NCI-H345 treated with DMSO at 0.1 percent for 48 hours (cell line): ENCODE measurements around the gene TDRD9.
"Not testable (repeated sequence)": the region's sequence is repeated elsewhere in the genome, so short reads cannot be mapped to it uniquely, and the experiment has no call there.

Experiments
- DNase-seq: peaks from one replicate; lab custom pipeline; 2025; ENCODE audit not compliant: unreplicated experiment; lab: John Stamatoyannopoulos, UW

The TDRD9 gene

GRCh38 chr14:103920981-103921854, 7.0 kb upstream of the TDRD9 start:
- DNase-seq = peak; percentile 92

- DNase-seq = not testable (repeated sequence)
Measured at GRCh38 chr14:103921855-103922200, 6.4 kb upstream of the TDRD9 start.

GRCh38 chr14:103923863-103924262, 4.4 kb upstream of the TDRD9 start:
- DNase-seq = no peak

GRCh38 chr14:103925316-103925715, 2.9 kb upstream of the TDRD9 start:
- no peak for DNase-seq

- DNase-seq = no peak
Measured at GRCh38 chr14:103927566-103927965, 690 bp upstream of the TDRD9 start.

- no peak for DNase-seq
Measured at GRCh38 chr14:103930051-103930604, 1.9 kb downstream of the TDRD9 start.

GRCh38 chr14:103931422-103931821, 3.2 kb downstream of the TDRD9 start:
- DNase-seq = no peak

- DNase-seq = no peak
Measured at GRCh38 chr14:103932791-103933490, 4.7 kb downstream of the TDRD9 start.

GRCh38 chr14:103935102-103935501, 6.8 kb downstream of the TDRD9 start:
- no peak for DNase-seq

GRCh38 chr14:103941462-103941861, 13.2 kb downstream of the TDRD9 start:
- DNase-seq = no peak

GRCh38 chr14:103941973-103942736, 13.9 kb downstream of the TDRD9 start, which contains the start of gene RD3L:
TSS of gene RD3L (minus strand) at chr14:103942529. CDS start at chr14:103941695, 834 bp downstream.
- DNase-seq = no peak

- peak; percentile 89 for DNase-seq
Measured at GRCh38 chr14:103943673-103944072, 15.4 kb downstream of the TDRD9 start.

GRCh38 chr14:103946975-103947374, 18.7 kb downstream of the TDRD9 start:
- DNase-seq = no peak

- no peak for DNase-seq
Measured at GRCh38 chr14:103948442-103948841, 20.2 kb downstream of the TDRD9 start.

GRCh38 chr14:103949131-103949790, 21.0 kb downstream of the TDRD9 start:
- no peak for DNase-seq

- no peak for DNase-seq
Measured at GRCh38 chr14:103960457-103961055, 32.3 kb downstream of the TDRD9 start.

GRCh38 chr14:103961928-103962578, 33.8 kb downstream of the TDRD9 start:
- DNase-seq = no peak

- no peak for DNase-seq
Measured at GRCh38 chr14:103966631-103967030, 38.4 kb downstream of the TDRD9 start.

- no peak for DNase-seq
Measured at GRCh38 chr14:103969961-103970360, 41.7 kb downstream of the TDRD9 start.

- no peak for DNase-seq
Measured at GRCh38 chr14:103973354-103973753, 45.1 kb downstream of the TDRD9 start.
